Measurements from ENCODE around the gene SMIM13. TPM values are rescaled to one million over a fixed set of nuclear protein-coding genes. Genes with fewer than 3 reads are reported as not detected.
"Not testable (repeated sequence)": the region's sequence is repeated elsewhere in the genome, so short reads cannot be mapped to it uniquely, and the experiment has no call there.

The SMIM13 gene
- total and polyA plus RNA-seq, 10 donors = 1.5 to 8.3 (median 5.9) TPM

GRCh38 chr6:11083491-11083890, 10.1 kb upstream of the SMIM13 start:
- TF ChIP-seq POLR2A (IDR thresholded peaks at IDR 0.05) (no peak), POLR2AphosphoS5 (IDR thresholded peaks at IDR 0.05) (no peak), CTCF (IDR thresholded peaks at IDR 0.05 in 8 of 11, conservative IDR thresholded peaks at IDR 0.05 in 3 of 11) (no peak)
- DNase-seq = no peak
- 75 to 89% (median 81%) methylated on average over 4 of the region's 4 CpGs for WGBS, 5 donors

DNA sequence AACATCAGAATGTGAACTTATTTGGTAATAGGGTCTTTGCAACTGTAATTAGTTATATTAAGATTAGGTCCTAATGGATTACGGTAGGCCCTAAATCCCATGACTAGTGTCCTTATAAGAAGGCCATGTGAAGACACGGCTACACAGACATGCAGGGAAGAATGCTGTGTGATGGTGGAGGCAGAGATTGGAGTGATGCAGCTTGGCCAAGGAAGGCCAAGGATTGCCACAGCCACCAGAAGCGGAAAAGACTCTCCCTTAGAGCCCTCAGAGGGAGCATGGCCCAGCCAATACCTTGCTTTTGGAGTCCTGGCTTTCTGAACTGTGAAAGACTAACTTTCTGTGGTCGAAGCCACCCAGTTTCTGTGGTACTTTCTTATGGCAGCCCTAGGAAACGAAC, 9.7 kb upstream of the SMIM13 start:
- Histone ChIP-seq H3K27me3 (replicated peaks in 1 of 7) (no peaks in the 10 kb centered on the region), H3K9me3 (no peaks in the 10 kb centered on the region), H3K4me3 (no peak overlapping the region), H3K27ac (no peak overlapping the region), H3K4me1 (no peaks in the 10 kb centered on the region), H3K36me3 (no peaks in the 10 kb centered on the region)
- no peak for DNase-seq
- TF ChIP-seq POLR2A (IDR thresholded peaks at IDR 0.05) (no peak), POLR2AphosphoS5 (IDR thresholded peaks at IDR 0.05) (no peak), CTCF (IDR thresholded peaks at IDR 0.05 in 8 of 11, conservative IDR thresholded peaks at IDR 0.05 in 3 of 11) (no peak)
- intact Hi-C loops (cut with DNase I; ENCODE audit: low total_unique reads) = no loop called here
- WGBS, 5 donors = 80 to 95% (median 88%) methylated on average over 5 of the region's 5 CpGs

More at GRCh38 chr6:11083491-11083890, 10.1 kb upstream of the SMIM13 start:
- intact Hi-C loops (cut with DNase I; ENCODE audit: low total_unique reads) = no loop called here
- Histone ChIP-seq H3K9me3 (no peaks in the 10 kb centered on the region), H3K36me3 (no peaks in the 10 kb centered on the region), H3K4me1 (no peaks in the 10 kb centered on the region), H3K27ac (no peak overlapping the region), H3K4me3 (no peak overlapping the region), H3K27me3 (replicated peaks in 1 of 7) (no peaks in the 10 kb centered on the region)

GRCh38 chr6:11085758-11086435, 7.7 kb upstream of the SMIM13 start:
- Histone ChIP-seq H3K4me3 (no peak overlapping the region), H3K27ac (no peak overlapping the region), H3K36me3 (no peaks in the 10 kb centered on the region), H3K9me3 (no peaks in the 10 kb centered on the region), H3K4me1 (no peaks in the 10 kb centered on the region), H3K27me3 (replicated peaks in 1 of 7) (no peaks in the 10 kb centered on the region)
- WGBS, 5 donors = 59 to 81% (median 62%) methylated on average over 3 of the region's 3 CpGs
- no peak for DNase-seq
- intact Hi-C loops (cut with DNase I; ENCODE audit: low total_unique reads) = no loop called here
- no peak for TF ChIP-seq CTCF (IDR thresholded peaks at IDR 0.05 in 8 of 11, conservative IDR thresholded peaks at IDR 0.05 in 3 of 11)
- no peak for TF ChIP-seq POLR2AphosphoS5 (IDR thresholded peaks at IDR 0.05)
- TF ChIP-seq POLR2A (IDR thresholded peaks at IDR 0.05) = no peak

GRCh38 chr6:11087141-11087812, 6.4 kb upstream of the SMIM13 start:
- WGBS, 5 donors = 78 to 95% (median 90%) methylated on average over 17 to 47 of the region's 47 CpGs
- H3K27ac ChIP-seq; H3K9me3 ChIP-seq; DNase-seq; H3K4me3 ChIP-seq; H3K4me1 ChIP-seq; H3K36me3 ChIP-seq; intact Hi-C loops (cut with DNase I; ENCODE audit: low total_unique reads); H3K27me3 ChIP-seq (replicated peaks in 1 of 7): not testable (repeated sequence)
